Measurements from ENCODE around the gene SOD3.

Gene SOD3

GRCh38 chr4:24794916-24795665, at the start of gene SOD3:
SOD3 (plus strand) TSS chr4:24795573; CDS start chr4:24799522, 3,949 bp downstream.
- no peak for DNase-seq

DNA sequence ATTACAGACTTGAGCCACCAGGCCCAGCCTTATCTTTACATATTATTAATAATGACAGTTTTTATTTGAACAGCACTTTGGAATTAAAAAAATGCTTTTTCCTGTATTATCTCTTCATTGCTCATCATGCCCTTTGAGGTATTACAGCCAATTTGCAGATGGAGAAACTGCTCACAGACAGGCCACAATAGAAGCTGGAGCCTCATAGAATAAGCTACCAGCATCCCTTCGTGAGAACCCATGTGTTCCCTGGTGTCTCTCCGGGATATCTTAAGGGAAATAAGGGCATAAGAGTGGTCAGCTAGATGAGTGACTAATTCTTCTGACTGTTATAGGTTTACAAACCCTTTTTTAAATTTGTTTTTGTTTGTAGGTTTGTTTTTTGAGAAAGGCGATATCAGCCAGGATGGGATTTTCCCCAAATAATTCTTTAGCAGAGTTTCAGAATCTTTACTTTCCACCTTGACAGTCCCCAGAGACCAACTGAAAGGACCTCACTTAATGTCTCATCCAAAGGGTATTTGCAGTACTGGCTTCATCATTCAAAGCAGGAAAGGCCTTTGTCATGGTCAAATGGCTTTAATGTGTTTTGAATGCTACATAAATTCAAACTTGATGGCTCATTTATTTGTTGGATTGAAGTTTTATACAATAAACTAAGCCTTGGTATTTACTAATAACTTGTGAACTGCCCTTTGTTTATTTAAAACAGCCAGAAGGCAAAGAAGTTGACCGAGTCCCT, 48.0 kb upstream of the SOD3 start:
- DNase-seq, result no peak

- no peak for DNase-seq
These were observed 47.4 kb upstream of the SOD3 start for GRCh38 chr4:24748023-24748422.

DNA sequence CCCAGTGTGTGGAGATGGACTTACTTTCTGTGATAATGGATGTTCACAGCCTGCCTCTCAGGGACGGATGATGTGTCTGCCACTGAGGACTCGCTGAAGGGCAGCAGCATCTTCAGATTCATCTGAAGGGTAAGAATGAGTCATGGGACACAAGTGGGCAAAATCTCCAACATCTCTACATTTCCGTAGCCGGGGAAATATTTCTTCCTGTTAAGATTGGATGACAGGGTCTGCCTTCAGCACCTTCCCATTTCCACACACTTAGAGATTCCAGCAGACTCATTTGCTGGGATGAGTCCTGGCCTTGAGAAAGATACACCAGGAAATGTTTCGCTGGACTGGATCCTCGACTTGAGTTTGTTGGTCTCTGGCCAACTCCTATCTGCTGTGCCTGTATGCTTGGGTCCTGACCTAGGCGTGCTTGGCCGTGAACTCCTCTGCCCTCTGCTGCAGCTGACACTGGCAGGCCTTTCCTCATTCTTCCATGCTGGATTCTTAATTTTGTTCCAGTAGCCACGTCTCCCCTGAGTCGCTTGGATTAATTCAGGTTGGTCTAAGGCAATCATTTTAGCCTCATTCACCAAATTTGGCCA, 46.5 kb upstream of the SOD3 start:
- DNase-seq, result no peak

DNA sequence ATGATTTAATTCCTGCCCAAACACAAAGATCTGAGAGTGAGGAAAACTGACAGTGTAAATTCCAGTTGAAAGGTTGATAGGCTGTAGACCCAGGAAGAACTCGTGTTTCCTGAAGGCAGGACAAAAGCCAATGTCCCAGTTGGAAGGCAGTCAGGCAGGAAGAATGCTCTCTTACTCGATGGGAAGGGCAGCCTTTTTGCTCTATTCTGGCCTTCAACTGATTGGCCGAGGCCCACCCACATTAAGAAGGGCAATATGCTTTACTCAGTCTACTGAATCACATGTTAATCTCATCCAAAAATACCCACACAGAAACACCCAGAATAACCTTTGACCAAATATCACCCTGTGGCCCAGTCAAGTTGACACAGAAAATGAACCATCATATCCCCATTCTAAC, 45.3 kb upstream of the SOD3 start:
- DNase-seq, result no peak

DNA sequence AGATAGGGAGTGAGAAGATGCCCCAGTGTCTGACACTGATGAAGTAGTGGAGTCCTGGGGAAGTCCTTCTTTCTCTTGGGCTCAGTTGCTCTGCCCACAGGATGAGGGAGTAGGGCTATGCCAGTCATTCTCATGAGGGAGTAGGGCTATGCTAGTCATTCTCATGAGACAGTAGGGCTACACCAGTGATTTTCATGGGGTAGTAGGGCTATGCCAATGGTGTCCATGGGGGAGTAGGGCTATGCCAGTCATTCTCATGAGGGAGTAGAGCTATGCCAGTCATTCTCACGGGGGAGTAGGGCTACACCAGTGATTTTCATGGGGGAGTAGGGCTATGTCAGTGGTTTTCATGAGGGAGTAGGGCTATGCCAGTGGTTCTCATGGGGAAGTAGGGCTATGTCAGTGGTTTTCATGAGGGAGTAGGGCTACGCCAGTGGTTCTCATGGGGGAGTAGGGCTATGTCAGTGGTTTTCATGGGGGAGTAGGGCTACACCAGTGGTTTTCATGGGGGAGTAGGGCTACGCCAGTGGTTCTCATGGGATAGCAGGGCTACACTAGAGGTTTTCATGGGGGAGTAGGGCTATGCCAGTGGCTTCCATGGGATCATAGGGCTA, 43.3 kb upstream of the SOD3 start:
- no peak for DNase-seq

DNA sequence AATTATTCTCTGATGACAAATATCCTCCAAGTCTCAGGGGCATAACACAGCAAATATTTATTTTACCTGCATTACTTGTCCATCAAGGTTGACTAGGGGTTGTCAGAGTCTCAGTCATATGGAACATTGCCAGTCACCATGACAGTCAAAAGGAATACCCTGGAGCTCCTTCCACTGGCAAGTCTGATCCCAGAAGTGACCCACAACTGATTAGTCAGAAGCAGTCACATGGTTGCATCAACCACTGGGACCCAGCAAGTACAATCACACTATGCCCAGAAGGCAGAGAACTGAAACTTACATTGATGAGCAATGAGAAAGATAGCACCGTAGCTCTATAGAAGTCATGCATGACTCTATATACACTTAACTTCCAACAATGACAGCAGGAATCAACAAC, 41.9 kb upstream of the SOD3 start:
- no peak for DNase-seq

- DNase-seq, result no peak
These were observed 40.8 kb upstream of the SOD3 start for GRCh38 chr4:24754571-24754970.

DNA sequence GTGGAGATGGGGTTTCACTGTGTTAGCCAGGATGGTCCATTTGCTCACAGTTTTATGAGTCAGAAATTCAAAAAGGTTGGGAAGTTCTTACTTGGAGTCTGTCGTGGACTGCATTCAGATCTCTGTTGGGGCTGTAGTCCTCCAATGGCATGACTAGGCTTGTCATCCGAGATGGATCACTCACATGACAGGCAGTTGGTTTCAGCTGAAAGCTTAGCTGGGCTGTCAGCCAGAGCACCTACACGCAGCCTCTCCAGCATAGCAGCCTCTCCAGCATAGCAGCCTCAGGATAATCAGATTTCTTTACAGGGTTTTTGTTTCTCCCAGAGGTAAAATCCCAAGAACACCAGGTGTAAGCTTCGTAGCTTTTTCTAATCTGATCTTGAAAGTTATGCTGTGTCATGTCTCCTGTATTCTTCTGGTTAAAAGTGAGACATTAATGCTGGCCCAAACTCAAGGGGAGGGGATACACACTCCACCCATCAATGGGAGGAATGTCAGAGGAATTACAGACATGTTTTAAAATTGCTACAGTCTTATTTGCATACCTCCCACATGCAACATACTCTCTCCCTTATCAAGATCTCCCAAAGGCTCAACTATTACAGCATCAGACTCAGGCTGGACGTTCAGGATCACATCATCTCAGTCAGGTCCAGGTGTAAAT, 31.6 kb upstream of the SOD3 start:
- DNase-seq, result no peak

DNA sequence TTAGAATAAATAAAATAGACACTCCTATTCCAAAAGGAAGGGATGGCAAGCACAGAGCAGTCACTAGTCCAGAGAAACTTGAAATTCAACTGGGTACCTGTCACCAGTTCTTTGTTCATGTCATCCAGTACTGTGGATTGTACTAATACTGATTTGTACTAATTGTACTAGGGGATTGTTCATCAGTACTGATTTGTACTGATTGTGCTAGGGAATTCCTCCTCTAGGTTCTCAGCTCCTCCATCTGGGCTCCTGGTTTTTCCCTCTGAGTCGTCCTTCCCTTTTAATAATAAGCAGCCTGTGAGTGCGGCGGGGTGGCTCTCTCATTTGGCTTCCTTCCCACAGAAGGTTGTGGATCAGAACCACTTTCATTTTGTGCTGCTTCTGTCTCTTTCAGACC, 31.0 kb upstream of the SOD3 start:
- no peak for DNase-seq

DNA sequence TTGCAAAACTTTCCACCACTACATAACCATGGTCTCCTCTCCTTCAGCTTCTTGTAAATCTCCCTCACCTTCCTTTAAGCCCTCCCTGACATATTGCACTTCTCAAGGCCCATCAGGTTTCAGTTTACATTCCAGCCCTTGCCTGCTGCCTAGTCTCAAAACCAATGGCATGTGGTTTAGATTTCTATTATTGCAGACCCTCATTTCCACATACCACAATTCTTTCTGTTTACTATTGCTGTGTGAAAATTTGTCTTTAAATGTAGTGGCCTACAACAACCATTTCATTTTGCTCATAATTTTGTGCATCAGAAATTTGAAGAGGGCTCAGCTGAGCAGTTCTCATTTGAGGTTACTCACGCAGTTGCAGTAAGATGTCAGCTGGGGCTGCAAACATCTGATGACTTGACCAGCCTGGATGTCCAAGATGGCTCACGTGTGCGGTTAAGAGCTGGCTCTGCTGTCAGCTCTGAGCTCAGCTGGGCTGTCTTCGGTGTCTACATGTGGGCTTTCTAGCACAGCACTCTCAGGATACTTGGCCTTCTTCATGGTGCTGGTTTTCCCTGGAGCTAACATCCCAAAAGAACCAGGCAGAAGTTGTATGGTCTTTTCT, 29.9 kb upstream of the SOD3 start:
- DNase-seq, result no peak

DNA sequence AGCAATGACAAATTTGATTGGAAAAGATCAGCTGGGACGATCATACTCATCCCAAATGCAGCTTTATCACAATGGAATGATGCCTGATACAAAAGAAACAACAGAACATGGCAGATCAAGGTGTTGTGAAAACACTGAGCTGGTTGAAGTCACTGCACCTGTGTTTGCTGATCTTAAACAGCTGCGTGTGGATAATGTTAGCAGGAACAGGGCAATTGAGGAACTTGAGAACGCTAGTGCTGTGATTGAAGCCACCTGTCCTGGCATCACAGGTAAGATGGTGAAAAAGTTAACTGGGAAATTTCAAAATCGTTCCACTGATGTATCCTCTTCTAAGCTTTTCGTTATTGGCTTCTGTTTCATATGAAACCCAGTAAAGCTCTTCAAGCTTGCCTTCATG, 27.4 kb upstream of the SOD3 start:
- no peak for DNase-seq

- no peak for DNase-seq
These were observed 26.8 kb upstream of the SOD3 start for GRCh38 chr4:24768604-24769003.

GRCh38 chr4:24769571-24769970, 25.8 kb upstream of the SOD3 start:
- DNase-seq, result no peak

DNA sequence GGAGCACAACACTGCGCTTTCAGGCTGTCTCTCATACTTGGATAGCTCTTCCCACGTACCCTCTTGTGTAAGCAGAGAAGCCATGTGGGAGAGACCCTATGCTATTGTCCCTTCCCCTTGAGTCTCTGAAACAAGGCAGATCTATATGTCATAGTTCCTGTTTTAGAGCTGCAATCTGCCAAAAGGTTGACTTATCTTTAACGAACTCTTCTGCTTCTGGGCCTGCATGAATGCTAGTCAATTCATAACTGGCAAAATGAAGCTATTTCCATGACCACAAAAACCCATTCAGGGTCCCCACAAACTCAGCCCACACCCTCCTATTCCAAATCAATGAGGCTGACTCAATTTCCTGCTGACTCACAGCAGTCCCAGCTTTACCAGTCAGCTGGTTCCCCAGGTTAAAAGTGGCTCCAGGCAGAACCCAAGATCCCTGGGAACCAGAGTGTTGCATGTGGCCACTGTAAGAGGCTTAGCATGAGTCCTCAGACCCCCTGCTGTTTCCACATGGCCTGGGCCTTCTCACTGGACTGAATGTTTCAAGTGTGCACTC, 25.3 kb upstream of the SOD3 start:
- DNase-seq, result no peak

GRCh38 chr4:24770667-24771066, 24.7 kb upstream of the SOD3 start:
- DNase-seq, result no peak

GRCh38 chr4:24771241-24771640, 24.1 kb upstream of the SOD3 start:
- DNase-seq, result no peak

- no peak for DNase-seq
These were observed 23.2 kb upstream of the SOD3 start for GRCh38 chr4:24772061-24772705.

- no peak for DNase-seq
These were observed 22.4 kb upstream of the SOD3 start for GRCh38 chr4:24772952-24773351.

DNA sequence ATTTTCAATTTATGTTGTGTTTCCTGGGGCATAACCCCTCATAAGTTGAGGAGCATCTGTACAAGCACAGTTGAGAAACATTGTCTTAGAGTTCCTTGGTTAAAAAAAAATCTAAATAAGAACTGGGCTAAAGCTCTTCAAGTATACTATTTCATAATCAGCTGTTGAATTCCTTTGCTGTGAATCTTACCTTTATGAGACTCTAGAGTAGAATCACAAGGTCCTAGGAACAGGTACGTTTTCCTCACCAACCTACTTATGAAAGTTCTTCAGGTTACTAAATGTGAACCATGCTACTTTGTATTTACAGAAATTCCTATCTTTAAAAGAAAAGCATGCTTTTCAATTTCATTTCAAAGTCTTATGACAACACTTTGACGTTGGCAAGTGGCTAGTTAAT, 20.9 kb upstream of the SOD3 start:
- no peak for DNase-seq

GRCh38 chr4:24775032-24775605, 20.3 kb upstream of the SOD3 start:
- no peak for DNase-seq

DNA sequence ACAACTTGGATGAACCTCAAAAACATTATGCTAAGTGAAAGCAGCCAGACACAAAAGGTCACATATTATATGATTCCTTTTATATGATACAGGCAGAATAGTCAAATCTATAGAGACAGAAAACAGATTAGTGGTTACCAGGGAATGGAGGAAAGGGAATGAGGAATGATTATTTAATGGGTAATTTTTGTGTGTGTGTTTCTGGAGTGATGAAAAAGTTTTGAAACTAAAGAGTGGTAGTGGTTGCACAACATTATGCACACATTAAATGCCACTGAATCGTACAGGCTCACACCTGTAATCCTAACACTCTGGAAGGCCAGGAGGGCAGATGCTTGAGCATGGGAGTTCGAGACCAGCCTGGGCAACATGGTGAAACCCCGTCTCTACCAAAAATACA, 19.6 kb upstream of the SOD3 start:
- no peak for DNase-seq

Data from stimulated activated CD4-positive, alpha-beta T cell treated with anti-CD3 and anti-CD28 coated beads, Interleukin-12 subunit alpha, Interleukin-12 subunit beta, amount 100 ng/mL, for 4 hours (primary cell).